ENCODE measurements around the gene SPEN. TPM values are rescaled to one million over a fixed set of nuclear protein-coding genes. Genes with fewer than 3 reads are reported as not detected.

The SPEN gene
- total RNA-seq, 1 experiment from 2014 or later = 22.3 TPM

DNA sequence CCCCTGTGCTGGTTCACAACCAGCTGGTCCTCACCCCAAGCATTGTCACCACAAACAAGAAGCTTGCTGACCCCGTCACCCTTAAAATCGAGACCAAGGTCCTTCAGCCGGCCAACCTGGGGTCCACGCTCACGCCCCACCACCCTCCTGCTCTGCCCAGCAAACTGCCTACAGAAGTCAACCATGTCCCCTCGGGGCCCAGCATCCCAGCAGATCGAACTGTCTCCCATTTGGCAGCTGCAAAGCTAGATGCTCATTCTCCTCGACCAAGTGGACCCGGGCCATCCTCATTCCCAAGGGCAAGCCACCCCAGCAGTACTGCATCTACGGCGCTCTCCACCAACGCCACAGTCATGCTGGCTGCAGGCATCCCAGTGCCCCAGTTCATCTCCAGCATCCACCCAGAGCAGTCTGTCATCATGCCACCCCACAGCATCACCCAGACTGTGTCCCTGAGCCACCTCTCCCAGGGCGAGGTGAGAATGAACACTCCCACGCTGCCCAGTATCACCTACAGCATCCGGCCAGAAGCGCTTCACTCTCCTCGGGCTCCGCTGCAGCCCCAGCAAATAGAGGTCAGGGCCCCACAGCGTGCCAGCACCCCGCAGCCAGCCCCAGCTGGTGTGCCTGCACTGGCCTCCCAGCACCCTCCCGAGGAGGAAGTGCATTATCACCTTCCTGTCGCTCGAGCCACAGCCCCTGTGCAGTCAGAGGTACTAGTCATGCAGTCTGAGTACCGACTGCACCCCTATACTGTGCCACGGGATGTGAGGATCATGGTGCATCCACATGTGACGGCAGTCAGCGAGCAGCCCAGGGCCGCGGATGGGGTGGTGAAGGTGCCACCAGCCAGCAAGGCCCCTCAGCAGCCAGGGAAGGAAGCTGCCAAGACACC, 87.8 kb downstream of the SPEN start:
- no peak for DNase-seq (ENCODE audit: low read depth)

GRCh38 chr1:15936025-15936424, 88.5 kb downstream of the SPEN start:
- no peak for DNase-seq (ENCODE audit: low read depth)

- DNase-seq (ENCODE audit: low read depth) = no peak
These were observed 89.6 kb downstream of the SPEN start for GRCh38 chr1:15937146-15937545.

DNA sequence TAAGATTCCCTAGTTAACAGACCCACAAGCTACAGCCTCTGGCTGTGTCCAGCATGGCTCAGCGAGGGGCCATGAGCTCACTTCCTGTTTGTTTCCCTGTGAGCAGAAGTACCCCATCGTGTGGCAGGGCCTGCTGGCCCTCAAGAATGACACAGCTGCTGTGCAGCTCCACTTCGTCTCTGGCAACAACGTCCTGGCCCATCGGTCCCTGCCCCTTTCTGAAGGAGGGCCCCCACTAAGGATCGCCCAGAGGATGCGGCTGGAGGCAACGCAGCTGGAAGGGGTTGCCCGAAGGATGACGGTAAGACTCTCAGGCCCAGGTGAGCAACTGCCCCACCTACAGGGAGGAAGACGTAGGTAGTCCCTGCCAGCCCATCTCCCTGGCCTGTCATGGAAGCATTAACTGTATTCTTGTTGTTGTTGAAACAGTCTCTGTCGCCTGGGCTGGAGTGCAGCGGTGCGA, 90.2 kb downstream of the SPEN start:
- DNase-seq (ENCODE audit: low read depth) = peak; percentile 74

DNA sequence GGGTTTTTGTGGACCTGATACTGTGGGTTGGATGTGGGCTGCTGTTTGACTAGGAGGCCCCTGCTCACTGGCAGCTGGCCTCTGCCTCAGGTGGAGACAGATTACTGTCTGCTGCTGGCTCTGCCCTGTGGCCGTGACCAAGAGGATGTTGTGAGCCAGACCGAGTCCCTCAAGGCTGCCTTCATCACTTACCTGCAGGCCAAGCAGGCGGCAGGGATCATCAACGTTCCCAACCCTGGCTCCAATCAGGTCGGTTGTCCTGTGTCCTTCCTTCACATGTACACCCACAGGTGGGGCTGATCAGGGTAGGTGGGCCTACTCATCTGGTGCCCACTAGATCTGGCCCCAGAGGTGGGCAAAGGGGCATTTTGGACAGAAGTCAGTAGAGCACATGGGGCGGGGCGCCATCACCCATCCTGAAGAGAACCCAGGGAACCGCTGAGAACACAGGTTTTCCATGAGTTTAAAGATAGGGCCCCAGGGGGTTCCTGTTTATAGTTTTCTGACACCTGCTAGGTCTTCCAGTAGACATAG, 91.2 kb downstream of the SPEN start:
- no peak for DNase-seq (ENCODE audit: low read depth)

DNA sequence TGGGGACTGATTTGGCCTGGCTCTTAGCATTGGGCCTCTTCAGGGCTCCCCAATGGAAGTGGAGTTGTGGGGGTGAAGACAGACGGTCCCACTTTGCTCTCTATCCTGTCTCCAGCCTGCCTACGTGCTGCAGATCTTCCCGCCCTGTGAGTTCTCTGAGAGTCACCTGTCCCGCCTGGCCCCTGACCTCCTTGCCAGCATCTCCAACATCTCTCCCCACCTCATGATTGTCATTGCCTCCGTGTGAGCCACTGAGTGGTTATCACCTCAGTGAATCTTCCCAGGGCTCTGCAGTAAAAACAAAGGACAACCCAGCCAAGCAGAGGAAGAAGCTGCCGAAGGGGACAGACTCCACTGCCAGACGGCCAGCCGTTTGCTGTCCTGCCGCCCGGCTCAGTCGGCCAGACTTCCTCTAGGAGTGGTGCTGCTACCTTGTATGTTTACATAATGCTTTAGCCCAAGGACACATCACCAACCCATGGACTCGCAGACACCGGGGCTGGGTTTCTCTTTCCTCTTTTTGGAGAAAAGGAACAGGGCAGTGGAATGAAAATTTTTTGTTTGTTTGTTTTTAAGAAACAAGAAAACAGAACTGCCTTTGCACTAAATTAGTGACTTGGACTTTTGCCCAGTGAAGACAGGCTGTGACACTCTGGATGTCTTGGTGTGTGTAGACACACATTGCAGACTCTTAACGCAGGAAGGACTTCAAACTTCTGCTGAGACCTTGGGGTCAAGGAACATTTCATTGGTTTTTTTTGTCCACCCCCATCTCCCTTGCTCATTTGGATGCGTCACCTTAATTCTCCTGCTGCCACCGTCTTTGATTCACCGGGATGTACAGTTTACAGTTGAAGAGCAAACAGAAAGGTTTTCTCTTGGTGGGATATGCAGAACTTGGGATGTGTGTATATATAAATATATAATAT, 91.9 kb downstream of the SPEN start:
- no peak for DNase-seq (ENCODE audit: low read depth)

DNA sequence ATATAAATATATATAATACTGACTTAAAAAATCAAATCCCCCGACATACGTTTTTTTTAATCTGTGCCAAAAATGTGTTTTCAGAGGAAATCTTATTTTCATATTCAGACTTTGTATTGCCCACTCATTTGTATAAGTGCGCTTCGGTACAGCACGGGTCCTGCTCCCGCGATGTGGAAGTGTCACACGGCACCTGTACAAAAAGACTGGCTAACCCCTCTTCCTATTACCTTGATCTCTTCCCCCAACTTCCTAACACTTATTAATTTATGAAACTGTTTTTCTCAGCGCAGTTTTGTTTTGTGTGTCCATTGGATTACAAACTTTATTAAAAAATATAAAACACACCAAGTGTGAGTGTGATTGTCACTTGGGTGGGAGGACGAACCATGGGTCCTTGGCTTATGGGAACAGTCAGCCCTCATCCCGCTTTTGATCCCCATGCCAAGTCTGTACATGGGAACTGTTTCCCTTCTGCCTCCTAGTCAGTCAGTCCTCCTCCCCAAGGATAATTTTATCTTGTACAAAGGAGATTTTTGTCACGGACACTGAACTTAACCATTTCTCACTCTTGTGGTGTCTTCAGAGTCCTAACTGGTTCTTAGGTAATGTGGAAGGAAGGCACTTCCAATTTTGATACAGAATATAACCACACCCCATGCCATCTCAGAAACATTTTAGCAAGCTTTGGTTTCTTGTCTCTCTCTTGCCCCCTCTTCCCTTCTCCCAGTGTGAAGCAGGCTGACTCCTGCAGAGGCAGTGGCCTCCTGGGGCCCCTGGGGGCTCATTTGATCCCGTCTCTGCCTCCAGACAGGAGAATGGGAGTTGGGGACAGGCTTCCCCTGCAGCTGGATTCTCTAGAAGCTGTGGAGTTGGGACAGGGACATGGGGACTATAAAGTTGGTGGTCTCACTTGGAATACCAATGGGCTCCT, 92.9 kb downstream of the SPEN start:
- DNase-seq (ENCODE audit: low read depth) = no peak

DNA sequence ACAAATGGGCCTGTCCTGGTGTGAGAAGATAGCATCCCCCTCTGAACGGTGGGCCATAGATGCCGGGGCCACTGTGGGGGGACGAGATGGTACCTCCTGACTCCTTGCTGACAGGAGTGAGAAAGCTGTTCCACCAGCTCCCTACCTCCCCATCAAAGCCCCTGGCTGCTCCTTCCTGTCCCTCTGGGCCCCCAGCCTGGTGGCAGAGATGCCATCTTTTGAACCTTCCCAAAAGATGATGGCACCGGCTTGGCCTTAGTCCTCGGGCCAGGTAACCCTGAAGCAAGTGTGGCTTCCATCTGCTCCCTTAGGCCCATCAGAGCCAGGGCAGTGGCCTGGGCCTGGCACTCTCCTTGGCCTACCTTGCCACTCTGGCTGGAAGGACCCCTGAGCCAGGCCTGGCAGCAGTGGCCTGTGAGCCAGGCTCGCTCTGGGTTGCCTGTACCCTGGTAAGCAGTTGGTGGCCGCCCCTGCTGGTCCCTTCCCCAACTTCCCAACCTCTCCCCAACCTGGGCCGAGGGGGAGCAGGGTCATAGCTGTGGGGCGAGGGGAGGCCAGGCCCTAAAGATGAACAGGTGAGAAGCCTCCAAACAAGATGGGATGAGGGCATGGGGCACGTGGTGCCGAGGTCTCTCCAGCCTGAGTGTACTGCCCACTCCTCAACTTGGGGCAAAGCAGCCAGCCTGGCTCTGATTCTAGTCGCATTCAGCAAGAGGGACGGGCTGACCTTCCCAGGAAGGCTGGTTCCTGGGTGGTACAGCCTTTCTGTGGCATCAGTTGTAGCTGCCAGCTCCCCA, 93.7 kb downstream of the SPEN start:
- no peak for DNase-seq (ENCODE audit: low read depth)

- no peak for DNase-seq (ENCODE audit: low read depth)
These were observed 94.6 kb downstream of the SPEN start for GRCh38 chr1:15941899-15942660.

DNA sequence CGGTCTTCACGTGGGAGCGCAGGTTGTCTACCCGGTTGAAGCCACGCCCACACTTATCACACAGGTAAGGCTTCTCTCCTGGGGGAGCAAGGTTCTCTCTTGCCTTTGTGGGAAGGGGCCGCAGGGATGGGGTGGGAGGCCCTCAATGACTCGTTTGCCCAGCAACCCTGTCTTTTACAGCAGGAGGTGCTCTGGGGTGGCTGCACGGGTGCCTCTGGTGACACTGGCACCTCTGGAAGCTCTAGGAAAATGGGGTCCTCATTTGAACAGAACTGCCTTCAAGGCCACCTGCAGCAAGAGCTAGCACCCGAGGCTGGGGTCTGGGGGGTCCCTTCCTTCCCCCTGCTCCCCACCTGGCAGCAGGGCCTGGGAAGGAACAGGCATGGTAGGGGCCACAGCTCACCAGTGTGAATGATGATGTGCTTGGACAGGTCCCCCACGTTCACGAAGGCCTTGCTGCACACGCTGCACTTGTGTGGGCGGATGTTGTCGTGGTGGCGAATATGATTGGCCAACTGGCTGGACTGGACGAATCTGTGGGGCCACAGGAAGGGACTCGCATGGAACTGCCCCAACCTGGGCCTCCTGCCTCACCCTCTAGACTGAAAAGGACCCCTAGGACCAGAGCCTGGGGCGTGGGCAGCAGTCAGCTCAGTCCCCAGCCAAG, 95.3 kb downstream of the SPEN start:
- no peak for DNase-seq (ENCODE audit: low read depth)

GRCh38 chr1:15943328-15943991, 96.0 kb downstream of the SPEN start:
- DNase-seq (ENCODE audit: low read depth) = no peak

DNA sequence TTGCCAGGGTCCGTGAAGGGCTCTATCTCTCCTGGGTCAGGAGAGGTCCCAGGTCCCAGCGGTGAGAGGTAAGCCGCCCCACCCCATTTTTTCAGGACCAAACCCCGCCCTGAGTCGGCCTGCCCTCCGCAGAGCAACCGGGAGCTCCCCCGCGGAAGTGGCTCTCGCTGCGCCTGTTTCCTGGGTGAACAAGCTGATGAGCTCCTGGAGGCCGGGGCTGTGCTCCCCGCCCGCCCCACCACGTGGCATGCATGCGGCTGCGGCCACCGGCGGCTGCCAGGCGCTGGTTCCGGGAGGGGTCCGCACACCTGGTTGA, 96.4 kb downstream of the SPEN start:
- no peak for DNase-seq (ENCODE audit: low read depth)

DNA sequence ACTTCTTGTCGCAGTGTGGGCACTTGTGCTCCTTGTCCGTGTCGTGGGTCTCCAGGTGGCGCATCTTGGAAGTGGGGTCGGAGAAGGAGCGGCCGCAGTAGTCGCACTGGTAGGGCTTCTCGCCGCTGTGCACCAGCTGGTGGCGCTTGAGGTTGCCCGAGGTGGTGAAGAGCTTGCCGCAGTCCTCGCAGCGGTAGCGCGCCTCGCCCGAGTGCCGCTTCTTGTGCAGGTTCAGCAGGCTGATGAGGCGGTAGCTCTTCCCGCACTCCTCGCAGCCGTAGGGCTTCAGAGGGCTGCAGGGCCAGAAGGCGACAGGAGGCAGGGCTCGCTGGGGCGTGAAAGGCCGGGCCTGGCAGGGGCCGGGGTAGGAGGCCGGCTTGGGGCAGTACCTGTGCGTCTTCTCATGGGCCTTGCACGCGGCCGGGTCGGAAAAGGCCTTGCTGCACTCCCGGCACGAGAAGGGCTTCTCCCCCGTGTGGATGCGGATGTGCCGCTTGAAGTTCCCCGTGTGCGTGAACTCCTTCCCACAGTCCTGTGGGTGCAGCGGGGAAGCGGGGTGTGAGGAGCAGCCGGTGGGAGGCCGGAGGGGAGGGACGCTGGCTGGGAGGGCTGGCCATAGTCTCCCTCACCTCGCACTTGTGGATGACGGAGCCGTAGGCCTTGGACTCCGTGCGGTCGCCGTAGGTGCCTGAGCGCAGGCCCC, 97.0 kb downstream of the SPEN start:
- DNase-seq (ENCODE audit: low read depth) = no peak

- DNase-seq (ENCODE audit: low read depth) = no peak
These were observed 97.7 kb downstream of the SPEN start for GRCh38 chr1:15945011-15945831.

- no peak for DNase-seq (ENCODE audit: low read depth)
These were observed 98.4 kb downstream of the SPEN start for GRCh38 chr1:15945832-15946448.

DNA sequence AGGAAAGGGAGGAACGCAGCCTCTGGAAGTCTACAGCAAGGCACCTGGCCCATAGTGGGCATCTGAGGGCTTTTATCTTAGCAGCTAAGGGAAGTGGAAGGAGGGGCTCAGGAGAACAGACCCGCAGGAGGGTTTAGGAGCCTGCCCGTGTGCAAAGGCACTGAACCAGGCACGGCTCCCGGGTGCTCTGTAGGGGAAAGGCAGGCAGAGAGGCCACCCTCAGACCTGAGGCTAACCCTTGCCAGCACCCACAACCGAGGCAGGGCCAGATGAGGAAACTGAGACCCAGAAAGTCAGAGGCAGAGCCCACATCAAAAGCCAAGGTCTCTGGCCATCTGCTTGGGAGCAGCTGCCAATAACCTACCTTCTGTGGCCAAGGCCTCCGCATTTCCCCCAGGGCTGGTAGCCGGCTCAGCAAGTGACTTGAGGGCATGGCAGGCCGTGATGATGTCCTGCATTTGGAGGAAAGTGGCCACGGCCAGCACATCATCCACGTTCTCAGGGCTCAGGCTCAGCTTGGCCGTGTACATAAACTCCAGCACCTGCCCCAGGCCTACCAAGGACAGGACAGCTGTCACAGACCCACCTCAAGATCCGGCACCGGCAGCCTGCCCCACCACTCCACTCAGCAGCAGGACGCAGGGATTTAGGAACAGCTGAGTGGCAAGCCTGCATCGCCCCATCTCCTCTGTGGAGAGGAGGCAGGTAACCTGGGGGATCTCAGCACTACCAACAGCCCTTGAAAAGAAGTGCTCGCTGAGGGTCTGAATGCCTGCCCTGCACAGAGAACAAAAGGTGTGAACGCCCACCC, 99.3 kb downstream of the SPEN start:
- DNase-seq (ENCODE audit: low read depth) = no peak

All from Daoy (cell line).